Activated CD8-positive, alpha-beta memory T cell treated with anti-CD3 and anti-CD28 coated beads, Interleukin-2, amount 50 U/mL, for 24 hours (primary cell): Measurements from ENCODE around the gene KIF26B.

Experiments
- DNase-seq: peaks from one replicate; pipeline ENCODE4 v3.0.0-alpha.2; 2020; ENCODE audit errors: extremely low read depth

The KIF26B gene

DNA sequence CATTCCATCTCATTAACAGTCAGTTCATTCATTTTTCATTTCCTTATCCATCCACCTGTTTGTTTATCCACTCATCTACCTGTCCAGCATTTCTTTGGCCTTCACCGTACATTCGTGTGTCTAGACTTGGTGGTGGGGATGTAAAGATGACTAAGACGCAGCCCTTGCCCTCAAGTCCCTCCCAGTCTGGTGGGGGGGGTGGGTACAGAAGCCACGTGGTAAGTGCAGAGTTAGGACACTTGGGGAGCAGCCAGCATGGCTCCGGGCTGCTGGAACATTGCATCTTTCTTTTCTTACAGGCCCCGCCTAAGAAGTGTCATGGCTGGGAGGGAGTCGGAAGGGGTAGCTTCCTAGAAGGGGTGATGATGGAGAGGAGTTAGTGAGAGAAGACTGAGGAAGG, 17.2 kb downstream of the KIF26B start:
- DNase-seq, result no peak

DNA sequence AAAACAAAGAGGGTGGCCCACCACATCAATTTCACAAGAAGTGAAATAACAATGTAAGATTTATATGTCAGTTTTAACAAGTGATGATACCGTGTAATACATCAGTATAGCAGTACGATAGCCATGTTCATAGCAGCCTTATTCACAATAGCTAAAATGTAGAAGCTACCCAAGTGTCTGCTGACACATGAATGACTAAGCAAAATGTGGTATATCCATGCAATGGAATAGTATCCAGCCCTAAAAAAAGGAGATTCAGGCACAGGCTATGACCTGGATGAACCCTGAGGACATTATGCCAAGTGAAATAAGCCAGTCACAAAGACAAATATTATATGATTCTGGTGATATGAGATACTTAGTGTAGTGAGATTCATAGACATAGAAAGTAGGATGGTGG, 18.0 kb downstream of the KIF26B start:
- no peak for DNase-seq

DNA sequence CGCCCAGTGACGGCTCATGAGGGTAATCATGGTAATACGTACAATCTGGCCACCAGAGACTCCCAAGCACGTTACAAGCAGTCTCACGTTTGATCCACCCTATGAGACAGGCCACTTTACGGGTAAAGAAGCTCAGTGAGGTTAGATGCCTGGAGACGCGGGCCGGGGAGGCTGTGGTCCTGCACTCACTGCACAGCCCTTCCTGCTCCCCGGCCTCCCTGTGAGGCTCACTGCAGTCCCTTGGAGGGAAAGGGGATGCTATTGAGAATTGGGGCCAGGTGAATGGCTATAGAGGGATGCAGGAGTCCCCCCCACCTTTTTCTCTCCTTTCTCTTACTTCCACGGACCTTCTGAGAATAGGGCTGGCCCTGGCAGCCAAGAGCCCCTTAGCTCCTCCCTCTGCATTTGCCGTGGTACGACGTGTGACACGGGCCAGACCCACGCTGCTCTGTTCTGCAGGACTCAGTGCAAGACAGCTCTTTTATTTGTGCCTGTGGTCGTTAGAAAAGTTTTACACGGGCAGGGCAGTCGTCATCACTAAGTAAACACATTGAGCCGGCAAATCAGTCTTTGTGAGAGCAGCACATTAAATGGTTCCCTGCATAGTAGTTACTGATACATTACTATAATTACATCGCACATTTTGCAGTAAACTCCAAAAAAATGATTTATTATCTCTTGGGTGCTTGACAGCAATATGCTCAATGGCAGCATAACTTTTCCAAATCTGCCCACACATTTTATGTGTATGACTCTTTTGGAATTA, 18.8 kb downstream of the KIF26B start:
- no peak for DNase-seq

DNA sequence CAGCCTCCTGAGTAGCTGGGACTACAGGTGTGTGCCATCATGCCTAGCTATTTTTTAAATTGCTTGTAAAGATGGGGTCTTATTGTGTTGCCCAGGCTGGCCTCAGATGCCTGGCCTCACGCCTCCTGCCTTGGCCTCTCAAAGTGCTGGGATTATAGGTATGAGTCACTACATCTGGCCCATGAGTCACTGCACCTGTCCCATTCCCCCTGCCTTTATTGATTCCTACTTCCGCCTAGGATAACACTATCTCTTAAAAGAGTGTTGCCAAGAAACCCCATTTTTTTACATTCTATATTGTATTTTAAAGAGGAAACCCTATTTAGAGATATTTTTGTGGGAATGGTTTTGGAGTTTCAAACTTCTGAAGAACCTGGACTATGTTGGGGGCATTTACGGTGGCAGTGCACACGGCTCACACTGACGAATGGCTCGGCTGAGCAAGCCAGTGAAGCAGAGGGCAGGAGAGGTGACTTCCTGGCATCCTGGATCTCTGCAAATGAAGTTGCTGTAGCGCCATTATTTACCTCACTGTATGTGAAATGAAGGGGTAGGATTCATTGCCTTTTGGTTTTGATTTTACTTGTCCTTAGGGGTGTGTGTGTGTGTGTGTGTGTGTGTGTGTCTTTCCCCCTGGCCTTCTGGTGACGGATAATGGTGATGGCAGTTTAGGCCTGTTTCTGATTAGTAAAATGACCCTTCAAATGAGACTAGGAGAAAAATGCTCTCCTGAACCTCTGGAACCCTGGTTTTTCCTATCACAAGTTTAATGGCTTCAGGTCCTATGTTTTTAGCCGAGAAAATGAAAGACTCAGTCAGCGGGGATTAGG, 22.5 kb downstream of the KIF26B start:
- DNase-seq, result no peak

DNA sequence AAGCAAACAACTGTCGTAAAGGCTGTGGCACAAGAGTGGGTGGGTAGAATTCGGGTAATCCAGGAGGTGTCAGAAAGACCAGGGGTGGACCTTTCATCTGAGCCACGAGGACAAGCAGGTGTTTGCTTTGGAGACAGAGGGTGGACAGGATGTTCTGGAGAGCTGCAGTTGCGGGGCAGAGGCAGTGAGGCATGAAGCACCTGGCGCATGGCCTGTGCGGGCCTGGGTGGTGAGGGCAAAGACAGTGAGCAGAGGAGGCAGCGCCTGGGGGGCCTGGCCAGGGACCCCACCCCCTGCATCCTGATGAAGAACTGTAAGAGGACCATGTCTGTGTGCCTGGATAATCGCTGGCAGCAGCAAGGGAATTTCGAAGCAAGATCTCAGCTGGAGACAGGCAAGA, 24.9 kb downstream of the KIF26B start:
- no peak for DNase-seq

DNA sequence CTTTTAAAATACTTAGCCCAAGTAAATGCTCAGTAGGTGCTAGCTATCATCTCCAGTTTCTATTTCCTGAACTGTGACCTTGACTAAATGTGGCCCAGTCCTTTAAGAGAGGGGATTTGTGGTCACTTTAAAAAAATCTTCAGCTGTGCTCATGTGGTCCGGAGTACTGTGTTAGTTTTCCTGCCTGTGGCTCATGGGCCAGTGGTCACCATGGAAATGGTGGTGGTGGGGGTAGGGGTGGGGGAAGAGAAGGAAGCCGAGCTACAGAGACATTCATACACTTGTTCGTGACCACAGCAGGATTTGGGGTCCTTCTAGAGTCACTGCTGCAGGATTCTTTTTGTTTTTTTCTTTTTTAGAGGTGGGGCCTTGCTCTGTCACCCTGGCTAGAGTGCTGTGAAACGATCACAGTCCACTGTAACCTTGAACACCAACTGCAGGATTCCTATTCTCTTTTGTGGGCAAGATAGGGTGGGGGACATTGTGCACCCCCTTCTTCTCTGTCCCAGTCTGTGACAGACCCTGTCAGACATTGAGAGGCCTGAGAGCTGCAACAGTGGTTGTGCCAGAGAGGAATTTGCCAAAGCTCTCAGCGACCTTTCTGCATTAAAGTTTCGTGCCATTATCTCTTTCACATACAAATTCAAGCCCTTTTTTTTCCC, 25.8 kb downstream of the KIF26B start:
- DNase-seq, result no peak

DNA sequence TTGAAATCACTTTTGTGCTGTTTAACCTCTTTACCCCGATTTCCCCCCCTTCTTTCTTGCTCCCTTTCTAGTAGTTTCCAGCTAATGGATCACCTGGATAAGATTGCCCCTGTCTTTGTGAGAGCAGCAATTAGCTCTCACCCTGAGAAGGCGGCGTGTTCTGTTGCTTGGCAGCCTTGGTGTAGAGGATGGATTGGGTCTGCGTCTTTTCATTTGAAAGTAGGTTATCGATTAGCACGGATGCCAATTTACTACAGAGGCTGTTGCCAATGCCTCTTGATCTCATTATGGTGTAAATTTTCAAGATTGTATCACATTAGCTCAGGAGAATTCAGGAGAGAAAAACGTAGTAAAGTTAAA, 26.4 kb downstream of the KIF26B start:
- no peak for DNase-seq

DNA sequence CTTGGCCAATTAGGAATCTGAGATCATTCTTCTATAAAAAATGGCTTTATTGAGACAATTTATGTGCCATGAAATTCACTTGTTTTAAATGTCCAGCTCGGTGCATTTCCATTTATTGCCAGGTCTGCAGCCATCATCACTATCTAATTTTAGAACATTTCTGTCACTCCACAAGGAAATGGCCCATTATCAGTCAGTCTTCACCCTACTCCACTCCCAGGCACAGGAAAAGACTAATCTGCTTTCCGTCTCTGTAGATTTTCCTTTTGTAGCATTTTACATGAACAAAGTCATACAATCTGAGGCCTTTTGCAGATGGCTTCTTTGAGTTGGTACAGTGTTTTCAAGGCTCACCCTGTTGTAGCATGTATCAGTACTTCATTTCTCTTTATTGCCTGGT, 27.2 kb downstream of the KIF26B start:
- DNase-seq, result no peak

DNA sequence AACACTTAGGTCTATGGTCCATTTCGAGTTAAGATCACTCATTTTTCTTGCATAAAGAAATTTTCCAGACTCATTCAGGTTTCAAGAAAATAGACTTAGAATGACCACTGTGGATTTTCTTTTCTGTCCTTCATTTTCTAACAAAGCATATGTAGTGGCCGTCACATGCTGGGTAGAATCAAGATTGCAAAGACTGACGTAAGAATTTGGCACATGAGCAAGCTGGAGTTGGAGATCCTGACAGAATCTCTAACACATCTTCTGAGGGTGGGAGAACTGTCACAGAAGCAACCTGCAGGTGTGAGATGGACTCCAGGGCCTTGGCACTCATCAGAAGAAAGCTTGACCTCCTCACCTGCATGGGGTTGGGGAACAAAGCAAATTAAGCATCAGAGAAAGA, 28.6 kb downstream of the KIF26B start:
- no peak for DNase-seq

DNA sequence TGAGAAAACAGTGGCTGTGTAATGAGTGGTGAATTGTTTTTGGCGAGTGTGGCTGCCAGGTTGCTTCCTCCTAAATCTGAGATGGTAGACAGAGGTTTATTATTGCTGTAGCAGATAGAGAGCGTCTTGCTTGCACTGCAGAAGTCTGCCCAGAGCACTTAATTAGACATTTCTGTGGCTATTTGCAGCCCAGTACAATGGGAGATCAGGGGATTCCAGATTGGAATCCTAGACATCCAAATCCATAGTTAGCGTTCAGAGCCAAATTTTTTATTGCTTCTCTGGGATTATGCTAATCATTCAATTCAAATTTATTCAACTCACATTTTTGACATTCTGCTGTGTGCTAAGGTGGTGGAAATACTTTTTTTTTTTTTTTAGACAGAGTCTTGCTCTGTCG, 30.0 kb downstream of the KIF26B start:
- no peak for DNase-seq

DNA sequence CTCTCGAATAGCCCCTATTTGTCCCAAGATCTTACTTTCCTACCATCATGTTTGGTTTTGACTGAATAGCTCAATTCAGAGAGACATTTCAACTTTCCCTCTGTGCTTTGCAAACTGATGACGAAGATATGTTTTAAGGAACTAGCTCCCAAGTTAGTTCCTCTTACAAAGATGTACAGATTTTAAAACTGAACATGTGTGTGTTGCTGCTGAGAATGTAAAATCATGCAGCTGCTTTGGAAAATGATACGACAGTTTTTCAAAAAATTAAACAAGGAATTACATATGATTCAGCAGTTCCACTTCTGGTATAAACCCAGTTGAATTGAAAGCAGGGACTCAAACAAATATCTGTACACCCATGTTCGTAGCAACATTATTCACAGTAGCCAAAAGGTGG, 33.6 kb downstream of the KIF26B start:
- DNase-seq, result no peak

DNA sequence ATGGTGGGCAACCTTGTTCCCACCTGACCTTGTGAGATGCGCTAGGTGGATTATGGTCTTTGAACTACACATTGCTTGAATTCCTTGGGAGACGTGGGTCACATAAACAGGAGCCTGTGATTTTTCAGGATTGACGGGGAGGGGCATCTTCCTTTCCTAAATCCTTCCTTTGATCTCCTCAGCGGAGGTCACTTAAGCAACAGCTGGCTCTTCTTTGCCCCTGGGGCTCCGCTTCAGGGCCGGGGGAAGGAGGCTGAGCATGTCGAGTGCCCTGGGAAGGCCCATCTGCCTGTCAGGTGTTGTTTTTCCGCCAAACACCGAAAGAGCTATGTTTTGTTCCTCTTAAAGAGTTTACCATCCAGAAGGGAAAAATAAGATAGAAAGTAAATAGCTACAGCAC, 40.6 kb downstream of the KIF26B start:
- no peak for DNase-seq

DNA sequence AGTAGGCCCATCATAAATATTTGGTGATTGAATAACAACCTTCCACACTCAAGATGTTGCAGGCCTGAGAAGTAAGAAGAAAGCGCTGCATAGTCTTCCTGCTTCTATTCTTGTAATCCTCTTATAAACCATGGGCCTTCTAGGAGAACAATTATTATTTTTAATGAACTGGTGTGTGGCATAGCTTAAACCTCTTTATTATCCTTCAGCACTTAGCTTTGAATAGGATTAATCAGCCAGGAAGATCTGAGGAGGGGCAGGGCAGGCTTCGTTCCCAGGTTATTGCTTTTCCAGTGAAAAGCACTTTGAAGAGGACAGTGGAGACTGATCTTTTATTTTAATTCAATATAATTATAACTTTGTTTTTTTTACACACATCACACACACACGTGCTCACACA, 42.3 kb downstream of the KIF26B start:
- no peak for DNase-seq

DNA sequence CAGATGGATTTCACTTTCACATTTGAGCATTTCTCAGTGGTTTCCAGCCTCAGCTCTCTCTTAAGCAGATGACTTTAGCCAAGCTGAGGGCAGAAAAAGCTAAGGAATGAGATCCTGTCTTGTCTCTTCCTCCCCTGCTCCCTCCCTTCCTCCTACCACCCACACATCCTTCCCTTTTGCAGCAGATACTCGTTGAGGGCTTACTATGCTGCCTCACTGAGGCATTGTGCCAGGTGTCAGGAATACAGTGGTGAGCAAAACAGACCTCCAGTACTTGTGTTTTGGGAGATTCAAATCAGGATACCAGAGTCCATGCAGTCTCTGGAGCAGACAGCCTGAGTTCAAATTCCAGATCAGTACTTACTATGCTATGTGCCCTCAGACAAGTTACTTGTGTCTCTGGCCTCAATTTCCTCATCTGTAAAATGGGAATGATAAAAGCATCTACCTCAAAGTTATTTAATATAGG, 43.2 kb downstream of the KIF26B start:
- no peak for DNase-seq

DNA sequence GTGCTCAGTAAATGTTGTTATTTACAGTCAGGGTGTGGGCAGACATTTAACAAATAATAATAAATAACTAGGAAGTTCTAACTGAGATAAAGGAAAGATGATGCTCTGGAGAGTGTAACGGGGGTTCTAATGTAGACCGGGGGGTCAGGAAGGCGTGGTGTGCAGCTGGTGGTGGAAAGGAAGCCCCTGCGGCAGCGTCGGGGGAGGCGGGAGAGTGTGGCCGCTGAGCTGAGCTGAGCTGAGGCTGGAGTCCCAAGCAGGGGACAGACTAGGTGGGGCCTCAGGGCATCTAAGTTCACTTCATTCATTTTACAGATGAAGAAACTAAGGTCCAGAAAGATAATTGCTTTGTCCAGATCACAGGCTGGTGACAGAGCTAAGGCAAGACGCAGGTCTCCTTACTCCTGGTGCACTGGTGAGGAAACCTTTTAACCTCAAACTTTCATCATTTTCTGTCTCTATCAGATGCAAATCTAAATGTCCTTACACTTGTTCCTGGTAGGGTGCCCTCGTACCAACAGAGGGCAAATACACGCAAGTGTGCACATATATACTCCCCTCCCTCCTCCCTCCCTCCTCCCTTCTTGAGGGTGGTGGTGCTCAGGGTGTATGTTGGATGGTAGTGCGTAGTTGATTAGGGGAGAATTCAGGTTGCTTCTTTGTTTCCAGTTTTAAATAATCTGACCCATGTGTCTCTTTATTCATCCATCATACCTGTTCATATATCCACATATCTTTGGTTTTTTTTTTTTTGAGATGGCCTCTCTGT, 44.1 kb downstream of the KIF26B start:
- no peak for DNase-seq

DNA sequence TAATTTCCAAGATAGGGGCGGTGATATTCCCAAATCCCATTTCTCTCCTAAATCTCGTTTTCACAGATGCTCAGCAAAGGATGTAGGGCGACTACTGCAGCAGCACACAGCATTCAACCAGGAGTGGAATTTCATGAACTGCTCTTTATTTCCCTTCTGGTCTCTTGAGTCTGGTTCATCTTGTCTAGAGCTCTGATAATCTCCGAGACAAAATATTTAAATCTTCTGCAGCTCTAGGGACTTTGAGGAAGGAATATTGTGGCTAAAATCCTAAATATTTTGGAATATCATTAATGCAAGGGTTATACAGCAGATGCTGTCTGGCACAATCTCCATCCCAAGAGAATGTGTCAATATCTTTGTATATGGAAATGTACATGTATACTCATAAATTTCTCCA, 45.4 kb downstream of the KIF26B start:
- no peak for DNase-seq

DNA sequence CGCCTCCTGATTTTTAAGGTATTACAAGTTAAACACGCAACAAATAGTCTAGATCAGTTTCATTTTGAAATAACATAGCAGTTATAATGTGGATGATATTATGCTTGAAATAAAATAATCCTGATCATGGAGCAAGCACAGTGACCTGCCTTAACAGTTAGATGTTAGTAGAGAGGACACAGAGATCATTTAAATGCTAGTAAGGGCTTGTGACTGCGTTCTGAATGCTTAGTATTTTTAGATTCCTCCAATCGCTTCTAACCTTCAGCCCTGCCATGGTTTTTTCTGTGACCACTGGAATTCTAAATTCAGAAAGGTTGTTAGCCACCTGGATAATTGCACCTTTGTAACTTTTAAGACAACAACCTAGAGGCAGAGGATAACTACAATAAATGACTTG, 46.4 kb downstream of the KIF26B start:
- DNase-seq, result no peak

DNA sequence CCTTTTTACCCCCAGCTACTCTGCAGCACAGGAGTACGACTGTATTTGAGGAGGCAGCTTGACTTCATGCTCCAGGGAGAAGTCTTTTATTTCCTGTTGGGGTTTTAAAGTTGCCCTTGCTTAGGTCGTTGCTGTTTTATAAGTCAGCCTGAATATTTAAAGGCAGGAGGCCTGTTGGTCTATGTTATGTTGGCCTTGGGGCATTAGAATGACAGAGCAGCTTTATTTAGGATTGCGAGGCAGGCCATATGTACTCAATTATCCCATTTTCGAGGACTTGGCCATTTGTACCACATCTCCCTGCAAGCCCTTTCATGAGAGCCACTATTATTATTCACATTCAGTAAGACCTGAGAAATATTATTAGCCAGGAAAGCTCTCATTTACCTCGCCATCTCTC, 47.0 kb downstream of the KIF26B start:
- no peak for DNase-seq

DNA sequence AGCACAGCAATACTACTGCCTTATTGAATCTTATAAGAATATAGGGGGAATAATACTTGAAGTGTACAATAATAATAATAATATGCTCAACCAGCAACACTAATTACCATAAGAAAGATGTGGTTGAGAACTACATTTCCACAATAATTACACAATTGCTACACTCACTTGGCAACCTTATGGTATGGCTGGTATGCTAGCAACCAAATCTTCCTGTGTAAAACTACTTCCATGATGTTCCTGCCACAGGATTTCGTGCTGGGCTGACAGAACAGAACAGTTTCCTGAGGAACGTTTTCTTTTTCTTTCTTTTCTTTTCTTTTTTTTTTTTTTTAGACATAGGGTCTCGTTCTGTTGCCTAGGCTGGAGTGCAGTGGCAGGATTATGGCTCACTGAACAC, 50.6 kb downstream of the KIF26B start:
- no peak for DNase-seq

DNA sequence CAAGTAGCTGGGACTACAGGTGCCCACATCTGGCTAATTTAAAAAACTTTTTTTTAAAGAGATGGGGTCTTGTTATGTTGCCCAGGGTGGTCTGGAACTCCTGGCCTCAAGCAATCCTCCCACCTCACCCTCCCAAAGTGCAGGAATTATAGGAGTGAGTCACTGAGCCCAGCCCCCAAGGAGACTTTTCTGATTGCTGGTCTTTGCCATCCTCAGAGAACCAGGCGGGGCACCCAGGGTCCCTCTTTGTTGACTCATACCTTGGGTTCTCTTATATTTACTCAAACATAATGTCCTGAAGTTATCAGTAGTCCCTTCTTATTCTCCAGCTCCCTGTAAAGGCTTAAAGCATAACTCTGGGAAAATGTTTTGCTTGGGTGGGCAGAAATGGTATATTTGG, 51.1 kb downstream of the KIF26B start:
- DNase-seq, result no peak

DNA sequence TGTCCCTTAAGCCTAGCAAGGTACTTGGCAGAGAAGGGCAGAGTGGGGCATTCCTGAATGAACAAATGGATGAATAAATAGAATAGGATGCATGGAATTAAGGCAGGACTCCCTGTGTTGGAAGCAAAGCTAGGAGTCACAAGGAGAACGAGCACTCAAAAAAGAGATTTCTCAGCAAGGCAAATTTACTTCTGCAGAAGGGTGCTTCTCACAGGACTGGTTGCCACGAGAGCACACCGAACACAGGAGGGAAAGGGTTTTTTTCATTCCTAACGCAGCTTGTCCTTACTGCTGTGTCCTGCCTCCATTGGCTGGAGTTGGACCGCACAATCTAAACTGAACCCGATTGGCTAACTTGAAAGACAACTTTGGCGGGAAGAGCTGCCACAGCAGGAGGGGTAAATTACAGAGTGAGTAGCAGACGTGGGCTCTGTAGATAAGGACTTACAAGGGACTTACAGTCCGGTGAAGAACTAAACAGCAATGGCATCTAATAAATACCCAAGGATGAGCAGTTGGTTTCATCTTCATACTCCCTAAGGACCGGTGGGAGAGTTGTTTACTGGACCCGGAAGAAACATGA, 52.4 kb downstream of the KIF26B start:
- DNase-seq, result no peak

DNA sequence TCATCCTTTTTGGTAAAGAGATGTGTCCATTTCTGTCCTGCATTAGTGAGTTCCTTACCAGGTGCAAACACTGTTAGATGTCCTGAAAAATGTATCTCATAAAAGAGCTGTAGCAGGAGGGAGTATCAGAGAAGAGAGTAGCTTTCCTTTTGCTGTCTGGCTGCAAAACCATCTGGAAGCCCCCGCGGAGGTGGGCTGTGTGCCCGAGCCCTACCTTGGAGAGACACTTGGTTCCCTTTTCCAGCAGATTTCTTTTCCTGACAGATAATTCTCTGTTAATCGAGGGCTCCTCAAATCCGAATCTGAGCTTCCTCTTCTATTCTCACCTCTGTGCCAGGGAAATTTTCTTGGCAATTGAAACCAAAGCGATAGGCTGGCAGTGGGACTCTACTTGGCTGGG, 53.0 kb downstream of the KIF26B start:
- DNase-seq, result no peak
